Activated CD4-positive, alpha-beta T cell treated with anti-CD3 and anti-CD28 coated beads, Interleukin-2, amount 50 U/mL, for 1 hour (primary cell): Measurements from ENCODE around the gene ADGRB2.
A peak's percentile ranks its signal among the peaks of the same experiment; 100 is the strongest.
"Not testable (repeated sequence)": the region's sequence is repeated elsewhere in the genome, so short reads cannot be mapped to it uniquely, and the experiment has no call there.

ENCODE experiments used
- DNase-seq: peaks from one replicate; pipeline ENCODE4 v3.0.0-alpha.2; 2020

The ADGRB2 gene

GRCh38 chr1:31725134-31725533 lies 39.0 kb downstream of the ADGRB2 start:
- no peak for DNase-seq

- peak; percentile 53 for DNase-seq
These were observed 40.2 kb downstream of the ADGRB2 start for GRCh38 chr1:31723828-31724359.

GRCh38 chr1:31718327-31718897 lies 45.7 kb downstream of the ADGRB2 start:
- no peak for DNase-seq

GRCh38 chr1:31717341-31717740 lies 46.8 kb downstream of the ADGRB2 start:
- DNase-seq, result no peak

- DNase-seq, result no peak
These were observed 48.3 kb downstream of the ADGRB2 start for GRCh38 chr1:31715873-31716220.

GRCh38 chr1:31715087-31715872 lies 48.9 kb downstream of the ADGRB2 start:
- peak; percentile 19 for DNase-seq

GRCh38 chr1:31714442-31715086 lies 49.6 kb downstream of the ADGRB2 start:
- DNase-seq, result peak; percentile 15

- DNase-seq, result no peak
These were observed 51.5 kb downstream of the ADGRB2 start for GRCh38 chr1:31712630-31713029.

GRCh38 chr1:31712068-31712467 lies 52.1 kb downstream of the ADGRB2 start:
- no peak for DNase-seq

- no peak for DNase-seq
These were observed 55.8 kb downstream of the ADGRB2 start for GRCh38 chr1:31708324-31708723.

GRCh38 chr1:31707711-31708110 lies 56.4 kb downstream of the ADGRB2 start:
- no peak for DNase-seq

GRCh38 chr1:31707059-31707600 lies 57.0 kb downstream of the ADGRB2 start:
- DNase-seq, result not testable (repeated sequence)

- DNase-seq, result no peak
These were observed 57.6 kb downstream of the ADGRB2 start for GRCh38 chr1:31706384-31707058.

GRCh38 chr1:31705080-31705866 lies 58.9 kb downstream of the ADGRB2 start:
- DNase-seq, result peak; percentile 44

GRCh38 chr1:31704271-31705079 lies 59.7 kb downstream of the ADGRB2 start:
- DNase-seq, result no peak

- no peak for DNase-seq
These were observed 60.5 kb downstream of the ADGRB2 start, which contains the start of gene COL16A1 for GRCh38 chr1:31703431-31704270. TSS of gene COL16A1 (minus strand) at chr1:31704017. CDS start at chr1:31702193, 1,824 bp downstream.

GRCh38 chr1:31702836-31703404 lies 61.2 kb downstream of the ADGRB2 start:
- no peak for DNase-seq

GRCh38 chr1:31701091-31701736 lies 62.9 kb downstream of the ADGRB2 start:
- no peak for DNase-seq

GRCh38 chr1:31700468-31701090 lies 63.6 kb downstream of the ADGRB2 start:
- DNase-seq, result no peak
